Stomach (tissue), 4 donors: ENCODE measurements around the gene GUCY1A2.

Experiments
- POLR2A ChIP-seq, 4 donors: fragments of 450-650 bp; IDR thresholded peaks; one replicate each; pipeline ENCODE4 v1.6.1; 2016; ENCODE audit warnings: antibody characterized with exemption in 4 of 4, control low read depth in 2 of 4, mild to moderate bottlenecking in 1 of 4, moderate library complexity in 1 of 4
- POLR2AphosphoS5 ChIP-seq, 3 donors: sonication (generic); formaldehyde crosslinking; IDR thresholded peaks; one replicate each; pipeline ENCODE4 v1.6.1; 2016; ENCODE audit warnings: antibody characterized with exemption in 3 of 3

DNA sequence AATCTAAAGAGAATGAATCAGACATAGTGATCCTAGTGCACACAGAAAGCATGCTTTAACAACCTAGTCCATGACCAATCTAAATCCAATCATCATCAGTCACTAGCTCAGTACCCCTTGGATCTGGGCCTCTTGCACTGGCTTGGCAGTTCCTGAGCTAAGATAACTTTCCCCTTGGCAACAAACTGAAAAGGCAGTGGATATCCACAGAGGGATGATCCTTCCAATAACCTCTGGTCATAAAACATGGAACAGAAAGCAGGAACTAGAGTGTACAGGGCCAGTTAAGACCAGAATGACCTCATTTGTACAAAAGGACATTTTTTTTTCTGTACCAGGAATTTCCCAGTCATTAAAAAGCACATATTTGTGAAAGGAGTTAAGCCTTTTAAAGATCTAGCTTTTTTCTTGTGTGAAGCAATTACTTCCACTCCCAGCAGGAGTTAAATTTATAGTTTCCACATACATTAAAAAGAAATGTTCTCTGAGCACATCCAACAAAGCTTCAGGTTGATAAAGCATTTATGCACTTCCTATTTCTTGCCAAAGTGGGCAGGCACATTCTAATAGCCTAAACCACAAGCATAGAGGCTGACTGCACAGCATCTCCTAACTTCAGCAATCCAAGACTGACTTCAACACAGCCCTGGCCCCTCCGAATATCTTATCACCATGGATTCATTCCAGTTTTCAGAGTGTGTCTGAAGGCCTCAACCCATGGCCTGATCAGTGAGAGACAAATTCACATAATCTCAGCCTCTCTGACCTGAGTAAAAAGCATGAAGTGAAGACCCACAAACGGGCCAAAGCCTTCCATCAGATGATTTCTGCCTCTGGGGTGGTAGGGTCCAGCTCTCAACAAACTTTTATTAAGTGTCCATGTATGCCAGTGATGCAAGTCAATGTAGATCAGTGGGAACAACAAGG, 29.9 kb downstream of the GUCY1A2 start:
- TF ChIP-seq POLR2AphosphoS5 (IDR thresholded peaks at IDR 0.05), result no peak
- no peak for TF ChIP-seq POLR2A (IDR thresholded peaks at IDR 0.05)
